ENCODE measurements around the gene INCA1. TPM values are rescaled to one million over a fixed set of nuclear protein-coding genes. Genes with fewer than 3 reads are reported as not detected.

The INCA1 gene
- total RNA-seq (2022; extraction: Qiagen RNA extraction), result 1.3 to 1.7 TPM (median 1.4 TPM) in 5 replicates

DNA sequence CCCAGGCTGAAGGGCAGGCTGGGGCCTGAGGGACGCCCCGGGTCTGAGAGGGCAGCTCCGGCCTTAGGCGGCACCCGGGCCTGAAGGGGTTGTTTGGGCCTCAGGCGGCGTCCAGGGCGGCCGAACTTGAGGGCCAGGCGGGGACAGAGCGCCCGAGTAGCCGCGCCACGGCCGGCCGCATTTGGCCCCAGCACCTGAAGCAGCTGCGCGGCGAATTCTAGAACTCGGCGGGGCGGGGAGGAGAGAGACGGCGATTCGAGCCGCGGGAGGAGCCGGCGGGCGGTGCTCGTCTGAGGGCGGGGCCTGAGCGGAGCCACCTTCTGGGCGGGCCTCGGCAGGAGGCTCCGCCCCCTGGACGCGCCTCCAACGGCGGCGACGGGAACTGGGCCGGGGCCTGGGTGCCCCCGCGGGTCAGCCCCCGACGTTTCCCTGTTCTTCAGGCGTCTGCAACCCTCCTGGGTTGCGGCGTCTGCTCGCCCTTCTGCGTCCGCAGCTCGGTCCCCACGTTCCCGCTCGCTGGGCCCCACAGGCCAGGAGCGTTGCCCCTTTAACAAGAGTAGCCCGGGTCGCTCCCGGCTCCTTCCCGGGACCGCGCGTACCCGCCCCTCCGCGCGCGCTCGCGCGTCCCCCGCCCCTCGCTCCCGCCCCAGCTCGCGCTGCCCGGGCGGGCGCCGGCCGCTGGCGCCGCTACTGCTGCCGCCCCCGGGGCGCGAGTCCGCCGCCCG, at the start of gene INCA1, which contains the start of gene KIF1C:
TSS of gene INCA1 (minus strand) at position 221 of the 725 bp plus-strand sequence. CDS start 3,085 bp downstream, outside the sequence.
TSS of gene KIF1C (plus strand) at position 649 of the 725 bp plus-strand sequence. CDS start 2,297 bp downstream, outside the sequence.

DNA sequence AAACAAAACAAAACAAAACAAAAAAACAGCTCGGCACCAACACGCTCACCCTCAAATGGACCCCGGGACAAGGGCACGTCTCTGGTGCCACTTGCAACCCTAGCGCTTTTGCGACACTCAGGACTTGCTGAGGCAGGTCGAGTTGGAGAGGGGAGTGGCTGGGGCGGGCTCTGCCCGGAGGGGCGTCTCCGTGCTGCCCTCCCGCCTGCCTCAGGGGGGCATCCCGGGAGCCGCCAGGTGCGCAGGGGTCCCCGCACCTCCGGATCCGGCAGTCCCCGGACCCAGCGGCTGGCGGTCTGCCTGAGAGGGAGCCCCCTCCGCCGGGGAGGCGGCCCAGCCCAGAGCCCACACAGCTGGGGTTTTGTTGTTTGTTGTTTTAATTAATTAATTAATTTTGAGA, 38.0 kb upstream of the INCA1 start, which contains the start of gene SLC52A1:
TSS of gene SLC52A1 (minus strand) at position 112 of the 400 bp plus-strand sequence. CDS start 820 bp downstream, outside the sequence.

DNA sequence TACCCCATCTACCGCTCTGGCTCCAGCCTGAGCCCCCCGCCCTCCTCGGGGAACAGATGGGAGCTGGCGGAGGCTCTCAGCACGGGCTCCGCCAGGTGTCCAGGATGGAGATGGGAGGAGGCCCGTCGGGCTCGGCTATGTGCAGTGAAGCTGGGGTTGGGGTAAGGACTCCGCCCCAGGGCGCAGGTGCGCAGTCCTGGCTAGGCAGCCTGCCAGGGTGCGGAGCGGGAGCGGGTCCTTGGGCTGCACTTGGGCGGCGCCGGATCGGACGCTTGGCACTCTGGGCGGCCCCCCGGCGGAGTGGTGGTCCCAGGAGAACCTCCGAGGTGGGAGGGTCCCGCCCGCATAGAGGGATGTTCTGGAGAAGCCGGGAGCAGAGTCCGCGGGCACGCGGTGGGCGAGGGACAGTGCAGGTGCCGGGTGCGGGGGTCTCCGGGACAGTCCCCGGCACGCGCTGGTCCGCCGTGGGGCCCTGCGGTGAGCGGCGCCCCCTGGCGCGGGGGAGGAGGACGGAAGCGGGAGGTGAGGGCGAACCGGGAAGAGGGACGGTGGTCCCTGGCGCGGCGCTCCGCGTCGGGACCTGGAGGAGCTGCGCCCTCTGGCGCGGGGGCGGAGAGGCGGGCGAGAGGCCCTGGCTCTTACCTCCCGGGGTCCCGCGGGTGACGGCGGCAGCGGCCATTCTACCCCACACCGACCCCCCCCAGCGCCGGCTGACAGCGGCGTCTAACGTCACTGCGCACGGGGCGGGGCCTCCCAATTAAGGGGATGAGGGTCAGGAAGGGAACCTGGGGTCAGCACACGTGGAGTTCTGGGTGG, 10.2 kb downstream of the INCA1 start, which contains the start of gene CAMTA2:
TSS of gene CAMTA2 (minus strand) at position 725 of the 816 bp plus-strand sequence. CDS start 1,453 bp downstream, outside the sequence.

DNA sequence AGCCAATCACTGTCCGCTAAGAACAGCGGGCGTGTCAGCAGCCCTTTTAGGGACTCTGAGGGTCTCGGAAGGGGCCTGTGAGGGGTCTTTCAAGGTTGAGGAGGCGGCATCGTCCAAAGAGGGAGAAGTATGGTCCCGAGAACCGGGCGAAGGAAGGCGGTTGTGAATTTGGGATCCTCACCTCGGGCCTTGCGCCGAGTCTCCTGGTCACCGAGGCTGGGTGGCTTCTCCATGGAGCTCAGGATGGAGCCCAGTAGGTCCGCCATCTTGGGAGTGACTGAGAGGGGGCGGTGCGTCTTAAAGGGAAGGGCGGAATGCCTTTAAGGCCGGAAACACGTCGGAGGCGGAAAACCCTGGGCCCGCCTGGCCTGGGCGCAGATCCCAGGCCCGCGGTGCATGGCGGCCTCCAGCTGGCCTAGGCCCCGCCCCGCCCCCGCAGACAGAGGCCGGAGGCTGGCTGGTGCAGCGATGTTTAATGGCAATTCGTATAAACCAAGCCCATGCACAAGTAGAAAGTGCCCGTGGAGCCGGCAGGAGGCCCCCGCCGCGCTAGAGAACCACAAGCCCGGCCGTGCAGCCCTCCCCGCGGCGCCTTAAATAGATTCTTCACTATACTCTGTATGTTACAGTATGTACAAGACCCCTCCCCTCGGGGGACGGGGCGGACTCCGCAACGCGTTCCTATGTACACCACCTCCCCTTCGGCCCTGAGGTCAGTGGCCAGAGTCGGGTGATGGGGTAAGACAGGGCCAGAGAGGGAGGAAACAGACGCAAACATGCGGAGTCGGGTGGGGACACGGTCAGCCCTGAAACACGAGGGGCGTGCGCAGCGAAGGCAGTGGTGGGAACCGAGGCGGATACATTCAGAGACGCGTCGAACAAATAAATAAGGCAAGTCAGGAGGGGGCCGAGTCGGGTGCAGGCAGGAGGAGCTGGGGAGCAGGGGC, 29.5 kb downstream of the INCA1 start, which contains the start of gene SPAG7:
TSS of gene SPAG7 (minus strand) at position 279 of the 947 bp plus-strand sequence. CDS start at position 266, 13 bp downstream.

GRCh38 chr17:4950746-4951204, 46.5 kb downstream of the INCA1 start, which contains the start of gene ENO3:
Gene ENO3, plus strand, starts transcription at chr17:4951119. Its CDS starts 711 bp downstream, at chr17:4951830.

GRCh38 chr17:4948166-4948930, 49.0 kb downstream of the INCA1 start, which contains the start of gene PFN1:
Gene PFN1, minus strand, starts transcription at chr17:4948530. Its CDS starts 136 bp downstream, at chr17:4948394.

DNA sequence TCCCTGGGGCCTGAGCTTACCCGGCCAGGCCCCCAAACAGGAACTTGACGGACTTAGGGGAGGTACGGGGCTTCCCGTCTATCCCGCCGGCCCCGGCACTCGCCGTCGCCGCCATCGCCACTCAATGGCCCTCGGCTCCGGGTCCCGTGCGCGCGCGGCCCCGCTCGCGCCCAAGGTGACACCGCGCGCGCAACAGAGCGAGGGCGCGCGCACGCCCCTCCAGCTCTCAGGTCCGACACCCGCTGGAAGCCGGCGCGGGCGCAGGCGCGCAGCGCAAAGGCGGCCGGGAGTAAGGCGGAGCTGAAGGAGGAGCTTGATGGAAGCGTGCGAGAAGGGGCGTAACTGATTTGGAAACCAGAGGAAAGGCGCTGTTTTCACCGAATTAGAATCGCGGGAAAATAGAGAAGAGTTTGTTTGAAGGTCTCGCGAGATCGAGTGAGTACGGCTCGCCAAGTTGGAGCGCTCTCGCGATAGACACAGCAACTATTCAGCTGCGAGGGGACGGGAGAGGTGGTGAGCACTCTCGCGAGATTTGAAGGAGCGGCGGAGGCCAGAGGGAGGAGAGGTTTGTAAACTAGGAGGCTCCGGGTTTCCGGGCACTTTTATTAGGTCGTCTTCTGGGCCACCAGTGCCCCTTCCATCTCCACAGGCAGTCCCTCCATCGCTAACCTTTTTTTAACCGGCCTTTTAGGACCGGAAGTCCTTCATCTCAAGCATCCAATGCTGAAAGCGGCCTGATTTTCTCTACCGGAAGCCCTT, 57.3 kb downstream of the INCA1 start, which contains the start of the genes RNF167 and SLC25A11:
TSS of gene RNF167 (plus strand) at position 473 of the 759 bp plus-strand sequence. CDS start 642 bp downstream, outside the sequence.
TSS of gene SLC25A11 (minus strand) at position 251 of the 759 bp plus-strand sequence. CDS start at position 115, 136 bp downstream.

Other genes starting within 250 kb of the INCA1 start
- gene TM4SF5, start 225.6 kb downstream of the INCA1 start, total RNA-seq (2022; extraction: Qiagen RNA extraction), result 0.51 to 1.2 TPM (median 0.90 TPM) in 5 replicates
- 0.43 to 1.5 TPM (median 0.96 TPM) in 5 replicates for gene VMO1, start 211.2 kb downstream of the INCA1 start, total RNA-seq (2022; extraction: Qiagen RNA extraction)
- 0.07 TPM in 1 of 5 replicates, not detected in the others for gene GLTPD2, start 208.6 kb downstream of the INCA1 start, total RNA-seq (2022; extraction: Qiagen RNA extraction)
- gene PSMB6, start 201.4 kb downstream of the INCA1 start, total RNA-seq (2022; extraction: Qiagen RNA extraction), result 464 to 503 TPM (median 498 TPM) in 5 replicates
- 19.1 to 29.3 TPM (median 26.6 TPM) in 5 replicates for gene PLD2, start 190.4 kb downstream of the INCA1 start, total RNA-seq (2022; extraction: Qiagen RNA extraction)
- 48.2 to 67.7 TPM (median 63.4 TPM) in 5 replicates for gene MINK1, start 164.2 kb downstream of the INCA1 start, total RNA-seq (2022; extraction: Qiagen RNA extraction)
- gene C17orf107, start 98.0 kb downstream of the INCA1 start, total RNA-seq (2022; extraction: Qiagen RNA extraction), result 0.22 to 0.52 TPM (median 0.25 TPM) in 5 replicates
- gene CHRNE, start 94.4 kb downstream of the INCA1 start, total RNA-seq (2022; extraction: Qiagen RNA extraction), result 0.06 to 0.13 TPM (median 0.08 TPM) in 5 replicates
- gene GP1BA, start 65.2 kb downstream of the INCA1 start, total RNA-seq (2022; extraction: Qiagen RNA extraction), result not detected in 5 replicates
- 54.2 to 84.3 TPM (median 79.0 TPM) in 5 replicates for gene SLC25A11, start 57.5 kb downstream of the INCA1 start, total RNA-seq (2022; extraction: Qiagen RNA extraction)
- 95.0 to 148 TPM (median 130 TPM) in 5 replicates for gene RNF167, start 57.3 kb downstream of the INCA1 start, total RNA-seq (2022; extraction: Qiagen RNA extraction)
- gene PFN1, start 49.0 kb downstream of the INCA1 start, total RNA-seq (2022; extraction: Qiagen RNA extraction), result 2,450 to 3,030 TPM (median 2,898 TPM) in 5 replicates
- gene ENO3, start 46.4 kb downstream of the INCA1 start, total RNA-seq (2022; extraction: Qiagen RNA extraction), result 48.1 to 62.8 TPM (median 53.1 TPM) in 5 replicates
- 69.8 to 97.7 TPM (median 74.9 TPM) in 5 replicates for gene SPAG7, start 29.7 kb downstream of the INCA1 start, total RNA-seq (2022; extraction: Qiagen RNA extraction)
- gene CAMTA2, start 9.8 kb downstream of the INCA1 start, total RNA-seq (2022; extraction: Qiagen RNA extraction), result 29.0 to 37.2 TPM (median 36.7 TPM) in 5 replicates
- gene KIF1C, start 428 bp upstream of the INCA1 start, total RNA-seq (2022; extraction: Qiagen RNA extraction), result 98.6 to 114 TPM (median 107 TPM) in 5 replicates
- gene SLC52A1, start 37.9 kb upstream of the INCA1 start, total RNA-seq (2022; extraction: Qiagen RNA extraction), result 0.44 to 1.2 TPM (median 0.95 TPM) in 5 replicates
- gene ZFP3, start 80.9 kb upstream of the INCA1 start, total RNA-seq (2022; extraction: Qiagen RNA extraction), result 0.80 to 1.1 TPM (median 0.93 TPM) in 5 replicates
- gene ZNF232, start 114.4 kb upstream of the INCA1 start, total RNA-seq (2022; extraction: Qiagen RNA extraction), result 3.6 to 4.3 TPM (median 4.1 TPM) in 5 replicates
- gene USP6, start 118.5 kb upstream of the INCA1 start, total RNA-seq (2022; extraction: Qiagen RNA extraction), result 0.01 to 0.05 TPM (median 0.02 TPM) in 5 replicates
- gene ZNF594, start 194.3 kb upstream of the INCA1 start, total RNA-seq (2022; extraction: Qiagen RNA extraction), result 1.2 to 1.8 TPM (median 1.5 TPM) in 5 replicates
- gene SCIMP, start 237.3 kb upstream of the INCA1 start, total RNA-seq (2022; extraction: Qiagen RNA extraction), result not detected in 5 replicates